ENCODE data around the gene OR2S2.

The OR2S2 gene

GRCh38 chr9:35954942-35955546, 2.9 kb downstream of the OR2S2 start:
- TF ChIP-seq, protein P1, sequence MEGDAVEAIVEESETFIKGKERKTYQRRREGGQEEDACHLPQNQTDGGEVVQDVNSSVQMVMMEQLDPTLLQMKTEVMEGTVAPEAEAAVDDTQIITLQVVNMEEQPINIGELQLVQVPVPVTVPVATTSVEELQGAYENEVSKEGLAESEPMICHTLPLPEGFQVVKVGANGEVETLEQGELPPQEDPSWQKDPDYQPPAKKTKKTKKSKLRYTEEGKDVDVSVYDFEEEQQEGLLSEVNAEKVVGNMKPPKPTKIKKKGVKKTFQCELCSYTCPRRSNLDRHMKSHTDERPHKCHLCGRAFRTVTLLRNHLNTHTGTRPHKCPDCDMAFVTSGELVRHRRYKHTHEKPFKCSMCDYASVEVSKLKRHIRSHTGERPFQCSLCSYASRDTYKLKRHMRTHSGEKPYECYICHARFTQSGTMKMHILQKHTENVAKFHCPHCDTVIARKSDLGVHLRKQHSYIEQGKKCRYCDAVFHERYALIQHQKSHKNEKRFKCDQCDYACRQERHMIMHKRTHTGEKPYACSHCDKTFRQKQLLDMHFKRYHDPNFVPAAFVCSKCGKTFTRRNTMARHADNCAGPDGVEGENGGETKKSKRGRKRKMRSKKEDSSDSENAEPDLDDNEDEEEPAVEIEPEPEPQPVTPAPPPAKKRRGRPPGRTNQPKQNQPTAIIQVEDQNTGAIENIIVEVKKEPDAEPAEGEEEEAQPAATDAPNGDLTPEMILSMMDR (IDR thresholded peaks at IDR 0.05; ENCODE audit: borderline replicate concordance, extremely low read depth, low read length, poor library complexity, severe bottlenecking) = peak; percentile 87
- no peak for TF ChIP-seq EZH2 (IDR thresholded peaks at IDR 0.05; ENCODE audit: borderline replicate concordance, low read depth, low read length, severe bottlenecking)
- ATAC-seq (ENCODE audit: insufficient read depth, low read depth) (peak; percentile 91), DNase-seq (peak; percentile 62)
- Histone ChIP-seq H3K79me2 (ENCODE audit: insufficient read depth, low read length) (no peaks in the 10 kb centered on the region), H3K27me3 (ENCODE audit: insufficient read depth, low read length, poor library complexity) (peaks cover 3% of the 10 kb centered on the region), H2AFZ (ENCODE audit: low read depth, low read length) (peak overlapping the region; percentile 36; the same call in 1 of the 2 replicates), H3K4me3 (ENCODE audit: low read depth in 1 of 2, low read length in 2 of 2) (no peak overlapping the region), H3K4me1 (ENCODE audit: insufficient read depth, low read length) (no peaks in the 10 kb centered on the region), H3K4me2 (ENCODE audit: insufficient read depth, low read length) (no peak overlapping the region), H3K9me3 (ENCODE audit: insufficient read depth, low read length, severe bottlenecking) (no peaks in the 10 kb centered on the region), H3K27ac (ENCODE audit: low read length) (no peak overlapping the region), H4K20me1 (ENCODE audit: insufficient read depth, low read length) (no peaks in the 10 kb centered on the region), H3K36me3 (ENCODE audit: insufficient read depth, low read length) (no peaks in the 10 kb centered on the region), H3K9ac (ENCODE audit: low read depth, low read length) (no peak overlapping the region)

DNA sequence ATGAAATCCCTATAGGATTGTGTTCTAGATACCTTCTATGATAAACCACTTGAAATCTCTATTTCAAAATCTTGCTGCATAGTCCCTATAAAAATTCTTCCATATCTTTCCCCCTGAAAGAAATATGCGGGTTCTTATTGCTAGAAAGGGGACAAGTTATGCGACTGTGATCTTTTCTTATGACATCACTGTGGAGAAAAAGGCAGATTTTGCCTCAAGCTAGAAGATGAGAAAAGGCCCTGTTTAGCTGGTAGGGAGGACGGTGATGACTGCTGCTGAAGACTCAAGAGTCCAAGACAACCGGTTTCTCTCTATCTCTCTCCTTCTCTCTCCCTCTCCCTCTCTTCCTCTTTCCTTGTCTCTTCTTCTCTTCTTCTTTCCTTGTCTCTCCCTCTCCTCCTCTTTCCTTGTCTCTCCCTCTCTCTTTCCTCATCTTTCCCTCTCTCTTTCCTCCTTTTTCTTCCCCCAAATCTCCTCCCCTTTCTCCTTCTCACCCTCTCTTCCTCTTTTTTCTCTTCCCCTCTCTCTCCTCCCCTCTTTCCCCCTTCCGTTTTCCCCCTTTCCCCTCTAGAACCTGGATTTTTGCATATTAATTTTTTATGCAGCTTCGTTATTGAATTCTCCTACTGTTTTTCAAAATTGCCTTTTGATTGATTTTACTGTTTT, 5.3 kb downstream of the OR2S2 start:
- DNase-seq (no peak), ATAC-seq (ENCODE audit: insufficient read depth, low read depth) (no peak)
- Histone ChIP-seq H3K27ac (ENCODE audit: low read length) (no peak overlapping the region), H3K9ac (ENCODE audit: low read depth, low read length) (no peak overlapping the region), H3K27me3 (ENCODE audit: insufficient read depth, low read length, poor library complexity) (peaks cover 2% of the 10 kb centered on the region), H3K4me2 (ENCODE audit: insufficient read depth, low read length) (no peak overlapping the region), H3K36me3 (ENCODE audit: insufficient read depth, low read length) (no peaks in the 10 kb centered on the region), H3K79me2 (ENCODE audit: insufficient read depth, low read length) (no peaks in the 10 kb centered on the region), H3K4me3 (ENCODE audit: low read depth in 1 of 2, low read length in 2 of 2) (no peak overlapping the region), H2AFZ (ENCODE audit: low read depth, low read length) (no peak overlapping the region), H3K9me3 (ENCODE audit: insufficient read depth, low read length, severe bottlenecking) (no peaks in the 10 kb centered on the region), H4K20me1 (ENCODE audit: insufficient read depth, low read length) (no peaks in the 10 kb centered on the region), H3K4me1 (ENCODE audit: insufficient read depth, low read length) (no peaks in the 10 kb centered on the region)
- TF ChIP-seq, protein P1 (IDR thresholded peaks at IDR 0.05; ENCODE audit: borderline replicate concordance, extremely low read depth, low read length, poor library complexity, severe bottlenecking) = no peak
- TF ChIP-seq EZH2 (IDR thresholded peaks at IDR 0.05; ENCODE audit: borderline replicate concordance, low read depth, low read length, severe bottlenecking) = no peak

DNA sequence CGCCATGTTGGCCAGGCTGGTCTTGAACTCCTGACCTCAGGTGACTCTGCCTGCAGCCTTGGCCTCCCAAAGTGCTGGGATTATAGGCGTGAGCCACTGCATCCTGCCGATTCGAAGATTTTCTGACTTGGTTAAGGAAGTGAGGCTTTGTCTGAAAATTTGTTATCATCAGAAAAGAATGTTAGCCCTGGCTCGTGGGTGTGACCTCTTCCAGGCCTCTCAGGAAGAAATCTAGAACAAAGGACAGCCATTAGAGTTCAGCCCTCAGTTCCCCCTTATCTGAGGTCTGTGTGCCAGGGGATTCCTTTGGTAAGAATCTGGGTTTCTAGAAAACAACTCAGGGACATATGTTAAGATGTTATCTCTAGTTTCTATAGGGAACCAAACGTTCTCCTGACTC, 6.2 kb downstream of the OR2S2 start:
- no peak overlapping the region for H2AFZ ChIP-seq (ENCODE audit: low read depth, low read length)

More for the DNA sequence above, 6.2 kb downstream of the OR2S2 start:
- no peak for DNase-seq
- no peak overlapping the region for H3K4me3 ChIP-seq (ENCODE audit: low read depth in 1 of 2, low read length in 2 of 2)
- no peaks in the 10 kb centered on the region for H3K27me3 ChIP-seq (ENCODE audit: insufficient read depth, low read length, poor library complexity)
- ATAC-seq (ENCODE audit: insufficient read depth, low read depth) = no peak
- H4K20me1 ChIP-seq (ENCODE audit: insufficient read depth, low read length) = no peaks in the 10 kb centered on the region
- H3K4me2 ChIP-seq (ENCODE audit: insufficient read depth, low read length) = no peak overlapping the region
- H3K79me2 ChIP-seq (ENCODE audit: insufficient read depth, low read length) = no peaks in the 10 kb centered on the region
- no peak overlapping the region for H3K9ac ChIP-seq (ENCODE audit: low read depth, low read length)
- no peak for TF ChIP-seq EZH2 (IDR thresholded peaks at IDR 0.05; ENCODE audit: borderline replicate concordance, low read depth, low read length, severe bottlenecking)
- TF ChIP-seq, protein P1 (IDR thresholded peaks at IDR 0.05; ENCODE audit: borderline replicate concordance, extremely low read depth, low read length, poor library complexity, severe bottlenecking) = no peak
- H3K9me3 ChIP-seq (ENCODE audit: insufficient read depth, low read length, severe bottlenecking) = no peaks in the 10 kb centered on the region
- H3K4me1 ChIP-seq (ENCODE audit: insufficient read depth, low read length) = no peaks in the 10 kb centered on the region
- H3K36me3 ChIP-seq (ENCODE audit: insufficient read depth, low read length) = no peaks in the 10 kb centered on the region
- H3K27ac ChIP-seq (ENCODE audit: low read length) = no peak overlapping the region
